Measurements from ENCODE around the gene NIBAN1.
"Not testable (repeated sequence)": the region's sequence is repeated elsewhere in the genome, so short reads cannot be mapped to it uniquely, and the experiment has no call there.

NIBAN1 gene

GRCh38 chr1:184971522-184972265, 2.6 kb downstream of the NIBAN1 start:
- no peak for DNase-seq

GRCh38 chr1:184970691-184971161, 3.6 kb downstream of the NIBAN1 start:
- no peak for DNase-seq

DNA sequence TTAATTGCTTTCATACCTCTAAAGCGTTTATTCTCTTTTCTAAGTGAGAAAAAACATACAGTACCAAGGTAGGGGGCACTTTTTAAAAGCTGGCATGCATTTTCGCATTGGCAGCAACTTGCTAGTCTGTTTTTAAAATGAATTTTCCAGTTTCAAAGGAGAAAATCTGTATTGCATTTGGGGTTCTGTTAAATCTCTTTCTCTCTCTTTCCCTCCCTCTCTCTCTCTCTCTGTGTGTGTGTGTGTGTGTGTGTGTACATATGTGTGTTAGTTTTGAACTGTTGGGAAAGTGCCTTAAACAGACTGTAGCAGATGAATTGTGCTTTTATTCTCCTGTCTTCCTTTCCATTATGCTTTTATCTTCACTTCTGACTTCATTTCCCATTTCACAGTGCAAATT, 7.3 kb downstream of the NIBAN1 start:
- DNase-seq, result no peak

- no peak for DNase-seq
Measured at GRCh38 chr1:184965944-184966860, 8.1 kb downstream of the NIBAN1 start.

DNA sequence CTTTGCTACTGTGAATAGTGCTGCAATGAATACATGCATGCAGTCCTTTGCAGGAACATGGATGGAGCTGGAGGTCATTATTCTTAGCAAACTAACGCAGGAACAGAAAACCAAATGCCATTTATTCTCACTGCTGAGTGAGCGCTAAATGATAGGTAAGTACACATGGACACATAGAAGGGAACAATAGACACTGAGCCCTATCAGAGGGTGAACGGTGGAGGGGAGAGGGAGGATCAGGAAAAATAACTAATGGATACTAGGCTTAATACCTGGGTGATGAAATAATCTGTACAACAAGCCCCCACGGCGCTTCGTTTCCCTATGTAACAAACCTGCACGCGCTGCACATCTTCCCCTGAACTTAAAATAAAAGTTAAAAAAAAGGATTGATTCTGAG, 8.9 kb downstream of the NIBAN1 start:
- no peak for DNase-seq

GRCh38 chr1:184959626-184960025, 14.7 kb downstream of the NIBAN1 start:
- no peak for DNase-seq

- no peak for DNase-seq
Measured at GRCh38 chr1:184958554-184959353, 15.6 kb downstream of the NIBAN1 start.

DNA sequence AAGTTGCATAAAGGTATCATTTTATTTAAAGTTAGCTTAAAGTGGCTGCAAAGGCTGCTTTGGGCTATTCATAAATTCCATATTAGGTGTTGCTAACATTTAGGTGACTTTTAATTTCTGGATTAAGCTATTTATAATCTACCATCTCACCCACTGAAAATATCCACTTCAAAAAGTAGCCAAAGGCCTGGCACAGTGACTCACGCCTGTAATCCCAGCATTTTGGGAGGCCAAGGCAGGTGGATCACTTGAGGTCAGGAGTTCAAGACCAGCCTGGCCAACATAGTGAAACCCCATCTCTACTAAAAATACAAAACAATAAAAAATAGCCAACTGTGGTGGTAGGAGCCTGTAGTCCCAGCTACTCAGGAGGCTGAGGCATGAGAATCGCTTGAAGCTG, 16.4 kb downstream of the NIBAN1 start:
- not testable (repeated sequence) for DNase-seq

DNA sequence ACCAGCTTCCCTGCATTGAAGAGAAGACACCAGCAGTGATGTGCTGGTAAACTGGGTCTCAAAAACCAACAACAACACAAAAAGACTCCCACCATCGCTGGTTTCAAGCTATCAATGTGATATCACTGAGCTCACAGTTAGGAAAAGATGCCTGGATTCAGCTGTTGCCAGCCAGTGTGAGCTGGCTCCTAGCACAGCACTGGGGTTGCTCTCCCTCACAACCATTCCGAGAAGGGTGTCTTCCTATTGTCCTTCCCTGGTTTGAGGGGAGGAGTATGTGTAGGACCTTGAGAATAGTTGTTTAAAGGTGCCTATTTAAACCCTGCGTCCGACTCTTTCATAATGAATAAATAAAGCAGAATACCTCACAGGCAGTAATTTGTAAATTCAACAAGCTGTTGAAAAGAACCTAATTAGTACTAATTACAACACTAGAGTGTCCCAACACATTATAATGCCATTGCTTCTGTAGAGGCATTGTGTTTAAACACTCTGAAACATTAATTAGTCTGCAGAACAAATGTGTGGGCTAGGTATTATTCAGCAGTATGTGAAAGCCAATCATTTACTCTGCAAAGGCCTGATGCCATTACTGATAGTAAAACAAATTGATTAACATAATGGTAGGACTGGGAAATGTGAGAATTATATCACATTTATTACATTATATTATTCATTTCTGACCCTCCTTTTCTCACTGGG, 17.2 kb downstream of the NIBAN1 start:
- no peak for DNase-seq

GRCh38 chr1:184954232-184954995, 19.9 kb downstream of the NIBAN1 start:
- no peak for DNase-seq

GRCh38 chr1:184953600-184954219, 20.6 kb downstream of the NIBAN1 start:
- no peak for DNase-seq

DNA sequence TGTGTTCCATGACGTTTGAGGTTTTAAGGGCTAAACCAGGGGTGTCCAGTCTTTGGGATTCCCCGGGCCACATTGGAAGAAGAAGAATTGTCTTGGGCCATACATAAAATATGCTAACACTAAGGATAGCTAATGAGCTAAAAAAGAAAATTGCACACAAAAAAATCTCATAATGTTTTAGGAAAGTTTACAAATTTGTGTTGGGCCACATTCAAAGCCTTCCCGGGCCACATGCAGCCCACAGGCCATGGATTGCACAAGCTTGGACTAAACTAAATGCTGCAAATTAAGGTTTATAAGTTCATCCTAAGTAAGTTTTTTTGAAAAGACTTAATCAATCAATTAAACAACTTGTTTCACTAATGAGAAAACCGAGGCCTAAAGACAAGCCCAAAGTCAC, 21.9 kb downstream of the NIBAN1 start:
- DNase-seq, result no peak

DNA sequence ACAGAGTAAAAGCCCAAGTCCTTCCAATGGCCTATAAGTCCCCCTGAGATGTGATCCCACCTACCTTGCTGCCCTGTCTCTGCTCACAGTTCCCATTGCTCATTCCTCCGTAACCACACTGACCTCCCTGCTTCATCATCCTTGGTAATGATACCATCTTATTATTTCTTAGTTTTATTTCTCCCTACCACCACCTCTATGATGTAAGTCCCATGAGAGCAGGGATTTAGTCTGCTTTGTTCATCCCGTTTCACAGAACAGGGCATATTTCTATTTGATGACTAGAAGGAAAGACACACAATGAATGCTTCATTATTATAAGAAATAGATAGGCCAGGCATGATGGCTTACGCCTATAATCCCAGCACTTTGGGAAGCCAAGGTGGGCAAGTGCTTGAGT, 22.5 kb downstream of the NIBAN1 start:
- DNase-seq, result no peak

DNA sequence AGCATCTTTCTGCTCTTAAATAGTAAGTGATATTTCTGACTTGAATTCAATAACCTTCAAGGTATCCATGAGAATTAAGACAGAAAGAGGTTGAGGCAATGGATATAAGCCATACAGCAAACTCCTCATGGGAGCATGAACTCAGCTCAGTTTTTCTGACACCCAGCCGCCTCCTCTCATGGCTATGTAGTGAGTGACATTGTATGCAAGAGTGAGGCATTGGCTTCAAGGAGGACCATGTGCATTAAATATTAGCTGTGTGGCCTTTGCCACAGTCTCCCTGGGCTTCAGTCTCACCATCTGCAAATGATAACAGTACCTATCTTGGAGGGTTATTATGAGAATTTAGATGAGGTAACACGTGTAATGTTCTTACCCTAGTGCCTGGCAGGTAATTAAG, 23.4 kb downstream of the NIBAN1 start:
- DNase-seq, result no peak

GRCh38 chr1:184950227-184950626, 24.1 kb downstream of the NIBAN1 start:
- no peak for DNase-seq

- DNase-seq, result no peak
Measured at GRCh38 chr1:184947497-184948256, 26.6 kb downstream of the NIBAN1 start.

DNA sequence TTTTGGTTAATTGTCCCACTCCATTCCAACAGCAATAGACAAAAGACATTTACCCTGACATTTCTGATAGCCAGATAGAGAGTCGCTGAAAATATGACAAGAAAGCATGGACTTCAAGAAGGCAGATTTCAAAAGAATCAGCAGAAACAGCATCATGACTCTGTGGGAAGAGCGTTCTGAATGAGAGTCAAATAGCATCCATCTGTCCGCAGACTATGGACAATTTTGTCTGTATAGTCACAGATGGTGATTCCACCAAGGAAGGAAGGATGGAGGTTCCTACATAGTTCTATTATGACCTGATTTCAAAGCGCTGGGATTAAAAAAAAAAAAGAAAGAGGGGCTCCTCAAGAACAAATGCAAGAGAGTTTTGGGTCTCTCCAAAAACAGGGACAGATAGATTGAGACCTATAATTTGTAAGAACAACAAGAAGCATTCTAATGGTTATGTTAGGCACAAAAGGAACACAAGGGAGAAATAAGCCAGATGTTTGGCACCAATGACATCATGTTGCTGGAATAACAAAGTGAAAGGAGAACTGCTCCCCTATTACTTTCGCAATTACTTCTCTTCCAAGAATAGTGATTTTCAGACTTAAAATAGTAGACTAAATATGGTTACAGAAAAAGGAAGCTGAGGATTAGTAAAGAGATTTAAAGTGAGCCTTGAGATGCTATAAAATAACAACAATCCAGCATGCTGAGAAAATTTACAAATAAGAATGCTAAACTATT, 28.5 kb downstream of the NIBAN1 start:
- DNase-seq, result no peak

- DNase-seq, result no peak
Measured at GRCh38 chr1:184945029-184945428, 29.3 kb downstream of the NIBAN1 start.

- DNase-seq, result no peak
Measured at GRCh38 chr1:184943998-184944397, 30.3 kb downstream of the NIBAN1 start.

GRCh38 chr1:184941735-184942134, 32.6 kb downstream of the NIBAN1 start:
- DNase-seq, result no peak
